ENCODE data around the gene ATP8B3.

The ATP8B3 gene

GRCh38 chr19:1752009-1752756 is 59.9 kb downstream of the ATP8B3 start:
- no peak overlapping the region for H3K9ac ChIP-seq (ENCODE audit: low read depth, low read length)
- H3K27me3 ChIP-seq (ENCODE audit: insufficient read depth, low read length, poor library complexity) = peaks cover 3% of the 10 kb centered on the region
- H3K36me3 ChIP-seq (ENCODE audit: insufficient read depth, low read length) = no peaks in the 10 kb centered on the region
- TF ChIP-seq CTCF (IDR thresholded peaks at IDR 0.05; ENCODE audit: borderline replicate concordance, extremely low read depth, low read length, poor library complexity, severe bottlenecking) = no peak
- no peak for TF ChIP-seq EZH2 (IDR thresholded peaks at IDR 0.05; ENCODE audit: borderline replicate concordance, low read depth, low read length, severe bottlenecking)
- H3K79me2 ChIP-seq (ENCODE audit: insufficient read depth, low read length) = no peaks in the 10 kb centered on the region
- H4K20me1 ChIP-seq (ENCODE audit: insufficient read depth, low read length) = peaks cover 4% of the 10 kb centered on the region; the same call in 1 of the 2 replicates
- H3K4me1 ChIP-seq (ENCODE audit: insufficient read depth, low read length) = no peaks in the 10 kb centered on the region
- no peak overlapping the region for H3K4me2 ChIP-seq (ENCODE audit: insufficient read depth, low read length)
- H2AFZ ChIP-seq (ENCODE audit: low read depth, low read length) = no peak overlapping the region
- no peaks in the 10 kb centered on the region for H3K9me3 ChIP-seq (ENCODE audit: insufficient read depth, low read length, severe bottlenecking)
- H3K27ac ChIP-seq (ENCODE audit: low read length) = no peak overlapping the region
- ATAC-seq (ENCODE audit: insufficient read depth, low read depth) (no peak), DNase-seq (no peak)
- no peak overlapping the region for H3K4me3 ChIP-seq (ENCODE audit: low read depth in 1 of 2, low read length in 2 of 2)

- Histone ChIP-seq H3K79me2 (ENCODE audit: insufficient read depth, low read length) (no peaks in the 10 kb centered on the region), H3K9me3 (ENCODE audit: insufficient read depth, low read length, severe bottlenecking) (no peaks in the 10 kb centered on the region), H3K9ac (ENCODE audit: low read depth, low read length) (no peak overlapping the region), H3K36me3 (ENCODE audit: insufficient read depth, low read length) (no peaks in the 10 kb centered on the region), H2AFZ (ENCODE audit: low read depth, low read length) (no peak overlapping the region), H3K27me3 (ENCODE audit: insufficient read depth, low read length, poor library complexity) (peaks cover 3% of the 10 kb centered on the region), H3K4me1 (ENCODE audit: insufficient read depth, low read length) (no peaks in the 10 kb centered on the region), H4K20me1 (ENCODE audit: insufficient read depth, low read length) (peaks cover 7% of the 10 kb centered on the region; the same call in 1 of the 2 replicates), H3K4me3 (ENCODE audit: low read depth in 1 of 2, low read length in 2 of 2) (no peak overlapping the region), H3K4me2 (ENCODE audit: insufficient read depth, low read length) (no peak overlapping the region), H3K27ac (ENCODE audit: low read length) (no peak overlapping the region)
- DNase-seq = no peak
- no peak for ATAC-seq (ENCODE audit: insufficient read depth, low read depth)
- TF ChIP-seq EZH2 (IDR thresholded peaks at IDR 0.05; ENCODE audit: borderline replicate concordance, low read depth, low read length, severe bottlenecking) (no peak), CTCF (IDR thresholded peaks at IDR 0.05; ENCODE audit: borderline replicate concordance, extremely low read depth, low read length, poor library complexity, severe bottlenecking) (no peak)
Observed at GRCh38 chr19:1751367-1752008, 60.6 kb downstream of the ATP8B3 start.

- H3K27me3 ChIP-seq (ENCODE audit: insufficient read depth, low read length, poor library complexity) = peaks cover 3% of the 10 kb centered on the region
- H3K9me3 ChIP-seq (ENCODE audit: insufficient read depth, low read length, severe bottlenecking) = no peaks in the 10 kb centered on the region
- no peak overlapping the region for H2AFZ ChIP-seq (ENCODE audit: low read depth, low read length)
- H3K4me3 ChIP-seq (ENCODE audit: low read depth in 1 of 2, low read length in 2 of 2) = no peak overlapping the region
- no peak overlapping the region for H3K9ac ChIP-seq (ENCODE audit: low read depth, low read length)
- no peaks in the 10 kb centered on the region for H3K36me3 ChIP-seq (ENCODE audit: insufficient read depth, low read length)
- ATAC-seq (ENCODE audit: insufficient read depth, low read depth) (no peak), DNase-seq (no peak)
- TF ChIP-seq CTCF (IDR thresholded peaks at IDR 0.05; ENCODE audit: borderline replicate concordance, extremely low read depth, low read length, poor library complexity, severe bottlenecking) (no peak), EZH2 (IDR thresholded peaks at IDR 0.05; ENCODE audit: borderline replicate concordance, low read depth, low read length, severe bottlenecking) (no peak)
- no peaks in the 10 kb centered on the region for H3K79me2 ChIP-seq (ENCODE audit: insufficient read depth, low read length)
- H4K20me1 ChIP-seq (ENCODE audit: insufficient read depth, low read length) = peaks cover 3% of the 10 kb centered on the region; the same call in 1 of the 2 replicates
- H3K4me2 ChIP-seq (ENCODE audit: insufficient read depth, low read length) = no peak overlapping the region
- H3K4me1 ChIP-seq (ENCODE audit: insufficient read depth, low read length) = no peaks in the 10 kb centered on the region
- H3K27ac ChIP-seq (ENCODE audit: low read length) = no peak overlapping the region
Observed at GRCh38 chr19:1750343-1751021, 61.6 kb downstream of the ATP8B3 start.

All from DND-41 (cell line).